Stimulated activated CD8-positive, alpha-beta memory T cell treated with anti-CD3 and anti-CD28 coated beads, Interleukin-12 subunit alpha, Interleukin-12 subunit beta, amount 100 ng/mL, for 4 hours (primary cell): ENCODE data around the gene KRTAP5-10.
"Not testable (repeated sequence)": the region's sequence is repeated elsewhere in the genome, so short reads cannot be mapped to it uniquely, and the experiment has no call there.

ENCODE experiments used
- DNase-seq: peaks from one replicate; pipeline ENCODE4 v3.0.0-alpha.2; 2020; ENCODE audit warnings: low read depth

KRTAP5-10 gene

GRCh38 chr11:71565263-71565662 lies at the start of gene KRTAP5-10:
KRTAP5-10 (plus strand) TSS chr11:71565563; CDS start chr11:71565588, 25 bp downstream.
- no peak for DNase-seq

DNA sequence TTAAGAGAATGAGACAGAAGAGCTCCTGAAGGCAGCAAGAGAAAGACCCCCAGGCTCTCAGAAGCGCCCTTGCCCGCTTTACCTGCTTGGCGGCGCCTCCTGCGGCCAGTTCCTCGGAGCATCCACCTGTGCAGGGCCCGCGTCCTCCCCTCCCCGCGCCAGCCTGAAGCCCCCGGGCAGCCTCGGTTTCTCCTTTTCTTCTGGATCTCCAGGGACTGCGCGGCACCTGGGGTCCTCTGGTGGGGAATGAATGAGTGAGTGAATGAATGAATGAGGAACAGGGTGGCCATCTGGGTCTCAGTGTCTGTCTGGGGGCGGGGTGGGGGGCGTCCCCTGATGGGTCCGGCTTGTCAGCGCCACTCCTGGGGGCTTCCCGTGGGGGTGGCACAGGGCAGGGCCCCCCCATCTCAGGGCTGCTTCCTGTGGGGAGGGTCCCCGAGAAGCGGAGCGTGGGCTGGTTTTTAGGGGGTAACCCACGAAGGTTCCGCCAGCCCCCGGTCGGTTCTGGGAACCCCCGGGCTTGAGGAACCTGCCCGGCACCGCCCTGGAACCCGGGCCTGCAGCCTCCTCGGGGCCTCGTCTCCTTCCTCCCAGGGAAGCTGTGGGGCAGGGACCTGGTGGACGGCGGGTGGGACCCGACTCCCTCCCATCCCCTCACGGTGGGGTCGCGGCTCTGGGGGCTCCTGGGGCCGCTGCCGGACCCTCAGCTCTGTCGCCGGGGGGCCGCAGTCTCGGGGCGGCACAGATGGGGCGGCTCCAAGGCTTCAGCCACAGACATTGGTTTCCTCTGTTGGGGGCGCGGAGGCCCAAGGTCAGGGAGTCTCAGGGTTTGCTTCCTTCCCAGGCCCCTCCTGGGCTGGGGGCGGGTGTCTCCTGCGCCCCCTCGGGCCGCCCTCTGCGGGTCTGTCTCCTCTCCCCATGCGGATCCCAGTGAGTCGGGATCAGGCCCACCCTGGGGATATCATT lies 46.6 kb upstream of the KRTAP5-10 start:
- DNase-seq, result no peak

DNA sequence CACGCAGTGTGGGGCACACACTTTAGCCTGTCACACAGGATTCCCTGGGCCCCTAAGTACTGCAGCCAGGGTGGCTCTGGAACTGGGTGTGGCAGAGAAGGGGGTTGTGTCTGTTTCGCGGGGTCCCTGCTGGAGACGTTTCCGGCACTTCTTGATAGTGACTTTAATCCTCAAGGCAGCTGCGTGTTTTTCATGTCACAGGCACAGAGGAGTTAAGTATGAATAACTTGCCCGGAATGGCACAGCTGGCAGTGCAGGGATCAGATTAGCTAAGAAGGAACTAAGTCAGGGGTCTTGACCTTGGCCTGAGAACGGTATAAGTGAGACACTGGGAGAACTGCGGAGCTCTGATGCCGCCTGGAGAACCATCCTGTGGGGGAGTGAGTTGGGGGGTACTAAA lies 45.8 kb upstream of the KRTAP5-10 start:
- no peak for DNase-seq

GRCh38 chr11:71525188-71525937 lies 40.0 kb upstream of the KRTAP5-10 start:
- DNase-seq, result no peak

- no peak for DNase-seq
These were observed 39.3 kb upstream of the KRTAP5-10 start for GRCh38 chr11:71525938-71526495.

DNA sequence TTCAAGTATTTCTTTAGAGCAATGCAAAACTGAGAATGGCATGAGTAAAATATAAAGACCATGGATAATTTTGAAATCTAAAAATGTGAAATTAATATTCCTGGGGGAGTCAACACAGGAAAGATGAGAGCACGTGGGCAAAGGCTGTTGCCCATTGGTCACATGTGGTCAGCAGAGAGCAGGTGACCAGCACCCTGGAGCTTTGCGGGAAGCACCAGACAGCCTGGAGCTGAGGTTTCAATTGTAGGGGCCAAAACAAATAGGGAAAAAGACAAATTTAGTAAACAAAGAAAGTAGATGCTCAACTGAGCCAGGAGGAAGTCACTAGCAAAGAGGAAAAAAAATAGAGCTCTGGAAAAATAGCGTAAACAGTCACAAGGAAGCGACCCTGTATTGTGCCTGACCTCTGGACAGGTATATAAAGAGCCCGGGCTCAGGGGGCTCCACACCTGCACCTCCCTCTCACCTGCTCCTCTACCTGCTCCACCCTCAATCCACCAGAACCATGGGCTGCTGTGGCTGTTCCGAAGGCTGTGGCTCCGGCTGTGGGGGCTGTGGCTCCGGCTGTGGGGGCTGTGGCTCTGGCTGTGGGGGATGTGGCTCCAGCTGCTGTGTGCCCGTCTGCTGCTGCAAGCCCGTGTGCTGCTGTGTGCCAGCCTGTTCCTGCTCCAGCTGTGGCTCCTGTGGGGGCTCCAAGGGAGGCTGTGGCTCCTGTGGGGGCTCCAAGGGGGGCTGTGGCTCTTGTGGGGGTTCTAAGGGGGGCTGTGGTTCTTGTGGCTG lies 38.4 kb upstream of the KRTAP5-10 start, which contains the start of gene KRTAP5-7:
TSS of gene KRTAP5-7 (plus strand) at position 472 of the 780 bp plus-strand sequence. CDS start at position 506, 34 bp downstream.
- not testable (repeated sequence) for DNase-seq

- no peak for DNase-seq
These were observed 37.7 kb upstream of the KRTAP5-10 start for GRCh38 chr11:71527576-71528210.

DNA sequence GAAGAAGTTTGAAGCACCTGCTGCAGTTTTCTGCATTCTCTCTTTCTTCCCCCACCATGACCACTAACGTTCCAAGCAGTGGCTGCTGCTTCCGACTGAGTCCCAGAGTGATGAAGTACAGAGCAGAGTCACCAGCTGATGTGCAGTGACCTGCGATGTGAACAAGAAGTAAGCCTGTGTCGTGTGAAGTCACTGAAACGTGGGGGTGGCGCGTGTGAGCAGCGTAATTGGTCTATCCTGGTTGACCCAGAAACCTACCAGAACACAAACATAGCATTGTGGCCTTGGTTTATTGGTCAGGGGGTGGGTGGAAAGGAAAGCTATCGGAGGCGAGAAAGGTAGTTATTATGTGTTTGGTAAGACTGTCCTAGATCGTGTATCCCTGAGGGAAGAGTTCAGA lies 34.8 kb upstream of the KRTAP5-10 start:
- DNase-seq, result no peak

DNA sequence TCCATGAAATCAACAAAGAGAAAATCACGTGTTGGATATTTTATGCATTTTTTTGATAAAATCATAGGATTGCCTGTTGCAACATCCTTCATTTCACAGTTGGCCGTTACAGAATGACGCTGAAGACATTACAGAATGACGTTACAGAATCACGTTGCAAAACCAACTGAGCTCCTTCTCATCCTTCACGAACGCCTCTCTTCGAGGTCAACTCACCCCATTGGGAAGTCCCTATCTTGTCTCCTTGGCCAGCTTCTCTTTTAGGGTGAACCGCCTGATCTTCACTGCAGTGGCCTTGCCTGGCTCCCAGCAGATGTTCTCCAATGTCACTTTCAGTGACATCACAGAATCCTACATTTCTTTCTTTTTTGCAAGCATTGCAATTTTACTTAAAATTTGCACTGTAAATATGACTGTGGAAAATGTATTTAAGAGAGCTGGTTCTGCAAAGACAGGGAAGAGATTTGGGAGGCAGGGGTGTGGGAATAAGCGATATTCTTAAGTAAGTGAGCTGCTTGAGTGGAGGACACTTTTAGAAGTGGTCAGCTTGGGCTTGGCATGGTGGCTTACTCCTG lies 33.2 kb upstream of the KRTAP5-10 start:
- DNase-seq, result no peak

DNA sequence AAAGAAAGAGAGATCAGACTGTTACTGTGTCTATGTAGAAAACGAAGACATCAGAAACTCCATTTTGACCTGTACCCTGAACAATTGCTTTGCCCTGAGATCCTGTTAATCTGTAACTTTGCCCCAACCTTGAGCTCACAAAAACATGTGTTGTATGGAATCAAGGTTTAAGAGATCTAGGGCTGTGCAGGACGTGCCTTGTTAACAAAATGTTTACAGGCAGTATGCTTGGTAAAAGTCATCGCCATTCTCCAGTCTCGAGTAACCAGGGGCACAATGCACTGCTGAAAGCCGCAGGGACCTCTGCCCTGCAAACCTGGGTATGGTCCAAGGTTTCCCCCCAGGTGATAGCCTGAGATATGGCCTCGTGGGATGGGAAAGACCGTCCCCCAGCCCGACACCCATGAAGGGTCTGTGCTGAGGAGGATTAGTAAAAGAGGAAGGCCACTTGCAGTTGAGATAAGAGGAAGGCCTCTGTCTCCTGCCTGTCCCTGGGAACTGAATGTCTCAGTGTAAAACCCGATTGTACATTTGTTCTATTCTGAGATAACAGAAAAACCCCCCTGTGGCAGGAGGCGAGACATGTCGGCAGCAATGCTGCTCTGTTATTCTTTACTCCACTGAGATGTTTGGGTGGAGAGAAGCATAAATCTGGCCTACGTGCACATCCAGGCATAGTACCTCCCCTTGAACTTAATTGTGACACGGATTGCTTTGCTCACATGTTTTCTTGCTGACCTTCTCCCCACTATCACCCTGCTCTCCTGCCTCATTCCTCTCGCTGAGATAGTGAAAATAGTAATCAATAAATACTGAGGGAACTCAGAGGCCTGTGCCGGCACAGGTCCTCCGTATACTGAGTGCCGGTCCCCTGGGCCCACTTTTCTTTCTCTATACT lies 30.4 kb upstream of the KRTAP5-10 start:
- not testable (repeated sequence) for DNase-seq

GRCh38 chr11:71535825-71536224 lies 29.5 kb upstream of the KRTAP5-10 start:
- DNase-seq, result no peak

GRCh38 chr11:71537537-71537936 lies 27.8 kb upstream of the KRTAP5-10 start:
- DNase-seq, result no peak

DNA sequence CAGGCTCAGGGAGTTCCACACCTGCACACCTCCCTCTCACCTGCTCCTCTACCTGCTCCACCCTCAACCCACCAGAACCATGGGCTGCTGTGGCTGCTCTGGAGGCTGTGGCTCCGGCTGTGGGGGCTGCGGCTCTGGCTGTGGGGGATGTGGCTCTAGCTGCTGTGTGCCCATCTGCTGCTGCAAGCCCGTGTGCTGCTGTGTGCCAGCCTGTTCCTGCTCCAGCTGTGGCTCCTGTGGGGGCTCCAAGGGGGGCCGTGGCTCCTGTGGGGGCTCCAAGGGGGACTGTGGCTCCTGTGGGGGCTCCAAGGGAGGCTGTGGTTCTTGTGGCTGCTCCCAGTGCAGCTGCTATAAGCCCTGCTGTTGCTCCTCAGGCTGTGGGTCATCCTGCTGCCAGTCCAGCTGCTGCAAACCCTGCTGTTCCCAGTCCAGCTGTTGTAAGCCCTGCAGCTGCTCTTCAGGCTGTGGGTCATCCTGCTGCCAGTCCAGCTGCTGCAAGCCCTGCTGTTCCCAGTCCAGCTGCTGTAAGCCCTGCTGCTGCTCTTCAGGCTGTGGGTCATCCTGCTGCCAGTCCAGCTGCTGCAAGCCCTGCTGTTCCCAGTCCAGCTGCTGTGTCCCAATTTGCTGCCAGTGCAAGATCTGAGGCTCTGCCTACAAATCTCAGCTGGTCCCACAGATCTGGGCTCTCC lies 27.2 kb upstream of the KRTAP5-10 start, which contains the start of gene KRTAP5-8:
TSS of gene KRTAP5-8 (plus strand) at position 49 of the 689 bp plus-strand sequence. CDS start at position 80, 31 bp downstream.
- not testable (repeated sequence) for DNase-seq

GRCh38 chr11:71538666-71538990 lies 26.7 kb upstream of the KRTAP5-10 start:
- no peak for DNase-seq

GRCh38 chr11:71539017-71539416 lies 26.3 kb upstream of the KRTAP5-10 start:
- no peak for DNase-seq

- DNase-seq, result not testable (repeated sequence)
These were observed 25.4 kb upstream of the KRTAP5-10 start for GRCh38 chr11:71539971-71540370.

DNA sequence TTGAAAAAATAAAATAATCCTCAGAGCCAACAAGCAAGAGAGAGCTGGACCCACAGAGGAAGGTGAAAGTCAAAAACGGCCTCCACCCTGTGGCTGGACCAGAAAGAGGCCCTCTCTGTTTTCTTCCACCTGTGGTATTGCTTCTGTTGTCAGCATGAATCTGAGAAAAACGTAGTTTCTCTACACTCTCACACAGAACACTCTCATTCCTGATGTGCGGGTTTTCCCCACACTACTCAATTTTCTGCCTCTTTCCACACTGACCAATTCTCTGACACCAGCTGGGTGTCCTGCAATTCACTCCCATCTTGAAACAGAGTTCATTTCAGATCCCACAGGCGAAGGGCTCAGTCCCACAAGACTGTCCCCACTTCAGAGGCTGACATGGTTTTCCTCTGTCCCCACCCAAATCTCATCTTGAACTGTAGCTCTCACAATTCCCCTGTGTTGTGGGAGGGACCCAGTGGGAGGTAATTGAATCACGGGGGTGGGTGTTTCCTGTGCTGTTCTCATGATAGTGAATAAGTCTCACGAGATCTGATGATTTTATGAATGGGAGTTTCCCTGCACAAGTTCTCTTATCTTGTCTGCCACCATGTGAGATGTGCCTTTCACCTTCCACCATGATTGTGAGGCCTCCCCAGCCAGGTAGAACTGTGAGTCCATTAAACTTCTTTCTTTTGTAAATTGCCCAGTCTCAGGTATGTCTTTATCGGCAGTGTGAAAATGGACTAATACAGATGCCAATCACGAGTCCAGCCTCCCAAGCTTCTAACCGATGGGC lies 24.6 kb upstream of the KRTAP5-10 start:
- not testable (repeated sequence) for DNase-seq

DNA sequence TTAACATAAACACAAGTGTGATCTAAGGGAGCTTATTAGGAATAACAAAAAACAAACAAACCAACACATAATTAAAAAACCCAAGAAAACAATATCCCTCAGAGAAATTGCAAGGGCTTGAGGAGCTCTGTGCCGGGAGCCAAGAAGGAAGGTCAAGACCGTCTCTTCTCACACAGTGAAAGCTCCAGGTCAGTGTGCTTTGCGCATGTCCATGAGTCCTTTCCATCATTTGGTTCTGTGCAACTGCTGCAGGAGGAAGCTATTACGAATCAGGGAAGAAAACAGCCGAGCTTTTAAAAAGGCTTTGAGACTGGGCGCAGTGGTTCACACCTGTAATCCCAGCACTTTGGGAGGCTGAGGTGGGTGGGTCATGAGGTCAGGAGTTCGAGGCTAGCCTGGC lies 23.0 kb upstream of the KRTAP5-10 start:
- DNase-seq, result no peak
